Stimulated activated CD4-positive, alpha-beta T cell treated with anti-CD3 and anti-CD28 coated beads, Interleukin-12 subunit alpha, Interleukin-12 subunit beta, amount 100 ng/mL, for 48 hours (primary cell): Measurements from ENCODE around the gene LEMD2.

ENCODE experiments used
- DNase-seq, 3 donors: peaks; one replicate each; pipeline ENCODE4 v3.0.0-alpha.2; 2020; ENCODE audit warnings: low read depth in 2 of 3, low spot score in 1 of 3

The LEMD2 gene

DNA sequence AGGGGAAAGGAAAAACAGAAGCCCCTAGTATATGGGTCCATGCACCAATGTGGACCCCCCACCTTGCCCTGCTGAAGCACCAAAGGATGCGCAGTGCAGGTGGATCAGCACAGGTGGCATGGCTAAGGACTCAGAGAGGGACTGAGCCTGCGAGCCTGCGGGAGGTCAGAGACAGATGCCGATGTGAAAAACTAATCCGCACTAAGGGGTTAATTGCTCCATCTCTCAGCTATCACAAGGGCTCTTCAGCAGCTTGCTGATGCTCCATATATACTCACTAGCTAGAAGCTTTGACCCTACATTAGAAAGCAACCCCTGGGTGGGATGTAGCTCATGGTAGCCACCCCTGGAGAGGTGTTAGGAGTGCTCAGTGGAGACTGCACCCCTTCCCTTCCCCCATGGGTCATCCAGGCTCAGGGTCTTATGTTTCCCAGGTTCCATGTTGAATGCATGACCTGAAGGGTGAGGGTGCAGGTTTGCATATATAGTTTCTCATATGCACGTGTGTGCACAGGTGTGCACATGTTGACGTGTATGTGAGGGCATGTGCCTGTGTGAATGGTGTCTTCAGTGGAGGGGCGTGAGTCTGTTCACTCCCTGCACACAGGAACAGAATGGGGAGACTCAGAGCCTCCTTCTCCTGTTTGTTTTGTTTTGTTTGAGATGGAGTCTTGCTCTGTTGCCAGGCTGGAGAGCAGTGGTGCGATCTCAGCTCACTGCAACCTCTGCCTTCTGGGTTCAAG, 28.9 kb downstream of the LEMD2 start:
- DNase-seq, result no peak

- no peak for DNase-seq
Observed at GRCh38 chr6:33758815-33759216, 30.1 kb downstream of the LEMD2 start.

DNA sequence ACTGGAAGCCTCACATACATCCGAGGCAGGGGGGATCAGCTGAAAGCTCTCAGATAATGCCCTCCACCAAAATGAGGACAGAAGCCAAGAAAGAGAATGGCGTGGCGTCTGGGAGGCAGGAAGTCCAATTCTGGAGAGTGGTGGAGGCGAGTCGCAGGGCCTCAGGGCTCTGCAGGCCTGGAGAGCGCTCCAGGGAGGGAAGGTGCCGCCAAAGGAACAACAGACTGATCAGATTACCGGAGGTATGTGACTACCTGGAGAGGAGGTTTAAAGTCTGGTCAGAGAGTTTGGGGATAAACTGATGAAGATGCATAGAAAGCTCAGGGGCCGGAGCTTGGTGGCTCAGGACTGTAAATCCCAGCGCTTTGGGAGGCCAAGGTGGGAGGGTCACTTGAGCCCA, 31.0 kb downstream of the LEMD2 start:
- DNase-seq, result no peak

DNA sequence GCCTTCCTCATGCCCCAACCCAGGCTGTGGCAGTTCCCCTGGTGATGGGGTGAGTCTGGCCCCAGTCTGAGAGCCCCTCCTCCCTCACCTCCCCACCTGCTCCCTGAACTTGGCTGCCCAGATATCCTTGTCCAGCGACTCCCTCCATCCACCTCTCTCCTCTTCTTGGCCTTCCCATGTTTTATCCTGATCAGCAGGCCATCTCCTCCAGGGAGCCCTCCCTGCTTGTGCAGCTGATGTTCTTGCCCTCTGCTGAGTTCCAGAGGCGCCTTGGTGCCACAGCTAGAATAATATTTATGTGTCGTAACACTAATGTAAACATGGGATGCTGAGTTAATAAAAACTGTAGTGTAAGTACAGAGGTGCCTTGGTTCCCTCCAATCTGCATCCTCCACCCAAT, 31.8 kb downstream of the LEMD2 start:
- DNase-seq, result no peak

GRCh38 chr6:33756211-33756954, 32.5 kb downstream of the LEMD2 start:
- no peak for DNase-seq

DNA sequence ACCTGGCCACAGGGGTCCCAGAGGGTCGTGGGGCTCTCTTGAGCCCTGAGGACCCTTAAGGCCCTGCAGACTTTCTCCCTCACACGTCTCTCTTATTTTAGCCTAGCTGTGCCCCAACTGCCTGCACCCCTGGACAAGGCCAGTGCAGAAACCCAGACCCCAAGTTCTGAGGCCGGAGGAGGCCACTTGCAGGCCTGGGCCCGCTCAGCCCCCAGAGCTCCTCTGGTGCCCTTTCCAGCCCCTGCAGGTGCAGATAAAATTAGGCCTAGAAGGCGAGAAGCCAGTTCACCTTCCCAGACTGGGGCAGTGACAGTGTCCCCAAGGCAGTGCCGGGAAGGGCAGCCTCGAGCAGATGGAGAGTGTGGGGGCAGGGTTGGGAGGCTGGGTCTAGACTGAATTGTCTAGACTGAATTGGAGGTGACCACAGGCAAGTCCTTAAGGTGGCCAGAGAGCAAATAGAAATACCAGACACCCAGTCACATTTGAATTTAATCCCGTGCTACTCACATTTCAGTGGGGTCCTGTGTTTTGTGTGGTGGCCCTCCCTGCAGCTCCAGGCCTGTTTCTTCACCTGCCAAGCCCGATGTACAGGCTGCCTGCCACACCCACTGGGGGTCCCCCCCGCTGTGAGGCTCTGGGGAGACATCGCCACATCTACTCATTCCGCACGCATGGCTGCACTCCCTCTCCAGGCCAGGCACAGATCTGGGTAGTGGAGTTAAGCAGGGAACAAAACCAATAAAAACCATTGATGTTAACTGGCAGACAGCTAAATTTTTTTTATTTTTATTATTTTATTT, 33.7 kb downstream of the LEMD2 start:
- no peak for DNase-seq

DNA sequence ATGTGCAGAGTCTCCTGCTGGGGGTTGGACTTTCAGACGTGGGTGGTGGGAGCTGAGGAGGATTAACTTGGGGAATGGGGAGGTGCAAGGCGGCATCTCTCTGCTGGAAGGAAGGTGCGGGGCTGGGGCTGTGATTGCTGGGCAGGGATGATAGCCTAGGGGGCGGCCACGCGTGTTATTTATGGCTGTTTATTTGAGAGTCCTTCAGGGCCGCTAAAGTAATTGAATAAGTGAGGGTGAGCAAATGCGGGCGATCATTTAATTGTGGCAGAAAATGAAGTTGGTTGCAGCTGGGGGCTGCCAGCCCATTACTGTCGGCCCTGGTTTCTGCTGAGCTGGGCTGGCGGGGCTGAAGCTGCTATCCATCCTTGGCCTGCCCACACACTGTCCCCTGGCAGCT, 34.7 kb downstream of the LEMD2 start:
- no peak for DNase-seq

DNA sequence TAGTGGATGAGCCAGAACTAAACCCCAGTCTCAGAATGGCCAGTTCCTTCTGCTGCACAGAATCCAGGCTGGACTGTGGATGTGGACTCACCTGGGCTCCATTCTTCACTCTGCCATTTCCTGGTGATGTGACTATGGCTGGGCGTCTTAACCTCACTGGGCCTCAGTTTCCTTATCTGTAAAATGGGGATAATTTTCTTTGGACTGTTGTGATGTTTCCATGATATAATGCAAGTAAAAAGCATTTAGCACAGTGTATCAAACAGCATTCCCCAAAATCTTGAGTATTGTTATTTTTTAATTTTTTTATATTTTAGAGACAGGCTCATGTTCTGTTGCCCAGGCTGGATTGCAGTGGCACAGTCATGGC, 36.3 kb downstream of the LEMD2 start:
- DNase-seq, result no peak

- no peak for DNase-seq
Observed at GRCh38 chr6:33751771-33752645, 36.9 kb downstream of the LEMD2 start.

GRCh38 chr6:33750244-33750991, 38.5 kb downstream of the LEMD2 start:
- DNase-seq, result no peak

DNA sequence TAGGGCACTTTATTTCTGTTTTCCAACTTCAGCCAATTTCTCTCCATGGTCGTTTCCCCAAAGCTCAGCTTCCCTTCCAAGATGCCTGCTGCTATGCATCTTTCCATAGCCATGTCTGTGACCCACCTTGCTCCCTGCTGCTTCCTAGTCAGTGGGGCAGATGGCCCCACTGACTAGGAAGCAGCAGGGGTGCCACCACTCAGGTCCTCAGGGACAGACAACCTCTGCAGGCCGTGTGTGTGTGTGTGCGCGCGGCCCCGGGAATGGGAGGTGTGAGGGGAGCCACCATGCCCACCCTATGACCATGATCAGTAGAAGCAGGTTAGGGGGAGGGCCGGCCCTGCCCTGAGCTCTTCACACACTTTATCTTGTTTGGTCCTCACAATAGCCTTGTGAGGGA, 39.5 kb downstream of the LEMD2 start:
- no peak for DNase-seq

- DNase-seq, result no peak
Observed at GRCh38 chr6:33748841-33749240, 40.1 kb downstream of the LEMD2 start.

- DNase-seq, result no peak
Observed at GRCh38 chr6:33747823-33748222, 41.1 kb downstream of the LEMD2 start.

DNA sequence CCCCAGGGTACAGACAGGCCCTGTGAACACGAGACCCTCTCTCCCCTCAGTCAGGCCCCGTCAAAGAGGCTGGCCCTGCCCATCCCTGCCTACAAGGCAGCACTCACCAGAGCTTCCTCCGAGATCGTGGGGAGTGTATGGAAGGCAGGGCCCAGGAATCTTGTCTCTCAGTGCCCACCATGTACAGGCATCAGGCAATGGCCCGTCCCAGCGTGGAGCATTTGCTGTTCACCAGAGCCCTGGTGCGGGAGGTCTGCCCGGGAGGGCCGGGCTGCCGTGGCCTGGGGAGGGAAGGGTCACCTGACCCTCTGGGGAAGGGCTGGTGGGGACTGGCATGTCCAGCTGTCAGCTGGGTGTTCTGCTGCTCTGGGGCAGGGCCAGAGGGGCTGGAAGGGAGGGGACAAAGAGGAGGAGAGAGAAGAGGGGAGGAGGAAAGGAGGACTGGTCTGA, 42.3 kb downstream of the LEMD2 start, which contains the start of gene IP6K3:
TSS of gene IP6K3 (minus strand) at position 255 of the 450 bp plus-strand sequence. CDS start 11,429 bp downstream, outside the sequence.
- DNase-seq, result no peak

DNA sequence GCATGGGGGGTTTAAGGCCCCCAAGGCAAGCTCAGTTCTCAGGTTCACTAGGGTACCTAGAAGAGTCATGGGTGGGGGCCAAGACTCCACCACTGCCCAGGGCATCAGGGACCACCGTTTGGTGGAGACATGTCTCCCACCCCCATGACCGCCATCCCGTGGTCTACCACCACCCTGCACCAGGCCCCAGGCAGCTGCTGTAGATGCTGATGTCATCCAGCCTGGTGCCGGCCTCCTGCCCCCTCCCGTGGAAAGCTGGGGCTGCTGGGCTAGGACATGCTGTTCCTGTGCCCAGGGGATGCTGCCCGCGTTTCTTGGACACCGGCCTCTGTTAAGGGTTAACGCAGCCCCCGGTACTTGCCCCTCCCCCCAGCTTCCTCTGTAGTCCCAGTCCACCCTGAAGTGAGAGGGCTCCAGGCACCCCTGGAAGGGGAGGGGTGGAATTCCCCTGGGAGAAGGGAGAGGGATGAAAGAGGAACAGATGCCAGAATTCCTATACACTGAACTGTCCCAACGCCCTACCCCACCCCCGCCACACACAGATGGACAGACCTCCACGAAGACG, 42.8 kb downstream of the LEMD2 start:
- no peak for DNase-seq

DNA sequence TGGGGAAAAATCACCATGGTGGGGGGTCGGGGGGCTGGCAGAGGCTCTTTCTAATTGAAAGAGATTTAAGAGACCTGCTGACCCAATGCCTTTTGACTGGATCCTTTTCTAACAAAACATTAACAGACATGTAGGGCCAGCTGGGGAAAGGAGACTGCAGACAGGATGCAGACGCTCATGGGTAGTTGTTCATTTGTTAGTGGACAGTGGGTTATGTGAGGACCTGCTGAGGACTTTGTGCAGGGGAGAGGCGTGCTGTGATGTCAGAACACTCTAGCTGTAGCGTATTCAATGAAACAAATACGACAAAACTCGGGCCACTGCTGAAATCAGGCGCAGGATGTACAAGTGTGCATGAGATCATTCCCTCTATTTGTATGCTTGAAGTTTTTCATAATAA, 43.4 kb downstream of the LEMD2 start:
- no peak for DNase-seq

DNA sequence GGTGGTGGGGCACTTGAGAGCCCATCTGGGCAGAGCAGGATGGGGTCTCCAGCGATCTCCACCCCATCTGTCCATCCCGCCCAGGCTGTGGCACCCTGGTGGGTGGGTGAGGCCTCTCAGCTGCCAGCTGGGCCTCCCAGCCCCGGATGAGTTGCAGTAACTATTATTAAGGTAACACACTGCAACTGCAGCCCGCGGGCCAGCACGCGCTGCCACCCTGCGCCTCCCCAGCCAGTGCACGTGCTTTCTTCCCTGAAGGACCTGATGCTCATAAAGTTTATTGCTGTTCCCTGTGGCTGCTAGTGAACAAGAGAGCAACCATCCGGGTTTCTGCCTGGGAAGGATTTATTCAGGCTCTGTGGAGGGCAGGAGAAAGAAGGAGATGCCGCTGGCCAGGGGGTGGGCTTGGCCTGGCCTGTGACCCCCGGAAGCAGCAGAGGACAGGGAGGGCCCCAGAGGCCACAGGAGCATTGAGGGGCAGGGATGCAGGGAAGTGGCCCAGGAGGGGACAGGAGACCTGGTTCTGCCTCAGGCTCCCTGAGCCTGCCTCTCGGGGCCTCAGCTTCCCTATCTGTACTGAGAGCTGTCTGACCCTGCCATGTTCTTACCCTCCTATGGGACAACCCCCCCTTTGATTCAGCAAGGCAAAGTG, 43.9 kb downstream of the LEMD2 start:
- no peak for DNase-seq

- DNase-seq, result peak; percentile 49 to 72 (median 62)
Observed at GRCh38 chr6:33744001-33744848, 44.7 kb downstream of the LEMD2 start.
